T-helper 1 cell (primary cell): ENCODE results near the gene RABGAP1.

Source experiments
- DNase-seq, 5 donors: peaks; one replicate each; pipeline ENCODE4 v3.0.0-alpha.2; 2012 to 2020

RABGAP1 gene

GRCh38 chr9:123011380-123011779 is 70.6 kb downstream of the RABGAP1 start:
- DNase-seq = no peak

DNA sequence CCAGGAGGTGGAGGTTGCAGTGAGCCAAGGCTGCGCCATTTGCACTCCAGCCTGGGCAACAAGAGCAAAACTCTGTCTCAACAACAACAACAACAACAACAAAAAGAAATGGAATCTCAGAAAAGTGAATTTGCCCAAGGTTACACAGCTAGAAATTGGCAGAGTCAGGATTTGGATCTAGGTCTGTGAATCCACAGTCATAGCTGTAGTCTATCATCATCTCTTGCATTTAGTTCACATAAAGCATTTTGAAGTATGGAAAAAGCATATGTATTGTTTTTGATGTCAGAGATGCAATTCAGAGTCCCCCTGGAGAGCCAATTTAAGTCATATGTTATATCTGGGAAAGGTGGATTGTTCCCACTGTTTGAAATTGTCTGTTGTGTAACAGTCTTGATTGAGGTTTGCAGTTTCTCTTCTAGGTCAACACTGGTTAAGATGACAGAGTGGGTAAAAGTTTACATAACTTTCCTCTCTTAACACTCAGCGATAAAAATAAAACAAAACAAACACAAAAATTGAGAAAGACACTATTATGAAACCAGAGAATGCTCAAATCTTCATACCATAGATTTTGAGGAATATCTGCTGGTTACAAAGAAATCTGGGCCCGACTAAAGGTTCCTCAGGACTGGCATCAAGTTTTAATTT is 71.2 kb downstream of the RABGAP1 start:
- DNase-seq = no peak

GRCh38 chr9:123016631-123017030 is 75.8 kb downstream of the RABGAP1 start:
- DNase-seq = no peak

GRCh38 chr9:123020796-123021195 is 80.0 kb downstream of the RABGAP1 start:
- DNase-seq = no peak

DNA sequence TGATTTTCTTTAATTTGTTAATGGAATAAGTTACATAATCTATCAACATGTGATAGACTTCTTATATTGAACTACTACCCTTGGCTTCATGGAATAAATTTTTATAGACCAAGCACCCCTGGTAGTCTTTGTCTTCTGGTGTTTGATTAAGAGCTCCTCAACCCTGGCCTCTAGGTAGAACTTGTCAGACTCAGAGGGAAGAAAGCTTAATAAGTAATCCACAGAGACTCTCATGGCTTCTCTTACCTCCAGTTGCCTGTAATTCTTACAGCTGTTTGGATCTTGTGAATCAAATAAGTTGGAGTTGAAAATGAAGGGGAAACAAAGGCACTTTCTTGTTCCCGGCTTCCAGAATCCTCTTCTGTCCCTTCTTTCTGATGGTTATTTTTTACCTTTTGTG is 85.6 kb downstream of the RABGAP1 start:
- no peak for DNase-seq

DNA sequence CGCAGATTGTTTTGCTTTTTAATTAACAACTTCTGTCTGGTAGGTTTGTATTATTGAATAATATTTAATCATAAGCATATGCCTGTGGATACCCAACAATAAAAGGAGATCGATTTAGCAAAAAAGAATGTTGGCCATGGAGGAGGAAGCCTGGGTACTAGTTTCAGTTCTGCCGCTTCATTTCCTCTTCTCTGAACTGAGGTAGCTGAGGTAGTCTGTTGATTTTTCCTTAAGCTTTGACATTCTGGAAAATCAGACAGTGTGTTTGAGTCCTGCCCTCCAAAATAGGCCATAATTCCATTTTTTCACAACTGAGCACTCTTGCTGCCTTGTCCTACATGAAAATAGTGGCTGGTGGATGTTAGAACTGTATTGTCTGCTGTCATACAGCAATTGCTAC is 86.7 kb downstream of the RABGAP1 start:
- DNase-seq = no peak

DNA sequence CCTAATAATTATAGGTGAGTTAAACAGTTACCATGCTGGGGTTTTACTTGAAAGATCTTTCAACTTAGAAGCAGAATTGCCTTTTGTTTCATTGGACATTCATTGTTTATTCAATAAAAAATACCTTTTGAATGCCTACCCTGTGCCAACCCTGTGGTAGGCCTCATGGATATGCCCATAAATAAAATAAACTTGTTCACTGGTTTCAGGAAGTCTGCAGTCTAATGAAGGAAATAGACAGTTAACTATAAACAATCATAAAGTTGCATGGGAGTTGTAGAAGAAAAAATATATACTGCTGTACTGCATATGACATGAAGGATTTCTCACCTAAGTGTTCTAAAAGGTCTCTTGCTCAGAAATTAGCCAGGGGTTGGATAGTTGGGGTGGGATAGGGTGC is 87.3 kb downstream of the RABGAP1 start:
- DNase-seq = no peak

- DNase-seq = no peak
These were observed 88.2 kb downstream of the RABGAP1 start for GRCh38 chr9:123028973-123029372.

DNA sequence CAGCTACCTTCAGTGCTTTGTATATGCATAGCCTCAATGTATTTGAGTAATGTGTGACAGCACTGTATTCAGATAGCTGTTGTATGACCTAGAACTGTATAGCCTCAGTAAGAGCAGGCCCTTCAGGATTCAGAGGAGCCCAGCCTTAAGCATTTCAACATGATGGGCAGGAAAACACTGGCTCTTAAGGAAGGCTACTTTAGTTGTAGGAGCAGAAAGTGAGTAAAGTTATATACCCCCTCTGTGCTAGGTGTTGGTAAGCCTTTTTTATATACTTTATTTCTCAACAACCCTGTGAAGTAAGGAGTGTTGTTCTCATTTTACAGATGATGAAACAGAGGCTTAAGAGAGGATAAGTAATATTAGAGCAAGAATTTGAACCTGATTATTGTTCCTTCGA is 91.1 kb downstream of the RABGAP1 start:
- no peak for DNase-seq

GRCh38 chr9:123033352-123033751 is 92.5 kb downstream of the RABGAP1 start, which contains the start of gene GPR21:
Gene GPR21 (plus strand): TSS chr9:123033667. CDS start chr9:123034567, 900 bp downstream.
- no peak for DNase-seq

DNA sequence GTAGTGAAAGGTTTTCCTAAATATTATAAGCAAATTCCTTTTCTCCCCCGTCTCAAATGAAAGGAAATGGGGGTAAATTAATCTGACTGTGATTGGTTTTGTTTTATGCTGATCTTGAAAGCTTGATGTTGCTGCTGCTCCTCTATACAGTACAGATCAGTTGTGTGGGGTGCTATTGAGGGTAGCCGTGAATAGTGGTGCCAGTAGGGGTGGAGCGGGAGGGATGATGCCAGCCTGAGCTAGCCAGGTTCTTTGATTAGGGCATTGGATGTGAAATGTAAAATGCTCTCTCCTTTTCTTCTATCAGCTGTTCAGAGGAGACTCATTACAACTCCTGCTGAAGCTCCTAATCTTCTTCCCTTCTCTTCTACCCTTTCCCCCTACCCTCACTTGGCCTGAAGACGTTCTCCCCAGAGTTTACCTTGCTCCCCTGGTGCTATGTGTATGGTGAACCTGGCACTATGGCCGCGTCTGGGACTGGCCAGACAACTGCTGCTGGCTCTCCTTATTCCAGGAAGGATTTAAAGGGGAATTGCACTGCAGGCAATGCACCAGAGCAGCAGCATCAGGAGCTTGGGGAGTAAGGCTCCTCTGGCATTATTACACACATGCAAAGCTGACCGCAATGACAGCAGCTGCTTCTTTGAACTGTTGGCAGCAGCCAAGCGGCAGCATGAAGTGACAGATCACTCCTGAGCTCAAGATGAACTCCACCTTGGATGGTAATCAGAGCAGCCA is 93.2 kb downstream of the RABGAP1 start:
- no peak for DNase-seq

DNA sequence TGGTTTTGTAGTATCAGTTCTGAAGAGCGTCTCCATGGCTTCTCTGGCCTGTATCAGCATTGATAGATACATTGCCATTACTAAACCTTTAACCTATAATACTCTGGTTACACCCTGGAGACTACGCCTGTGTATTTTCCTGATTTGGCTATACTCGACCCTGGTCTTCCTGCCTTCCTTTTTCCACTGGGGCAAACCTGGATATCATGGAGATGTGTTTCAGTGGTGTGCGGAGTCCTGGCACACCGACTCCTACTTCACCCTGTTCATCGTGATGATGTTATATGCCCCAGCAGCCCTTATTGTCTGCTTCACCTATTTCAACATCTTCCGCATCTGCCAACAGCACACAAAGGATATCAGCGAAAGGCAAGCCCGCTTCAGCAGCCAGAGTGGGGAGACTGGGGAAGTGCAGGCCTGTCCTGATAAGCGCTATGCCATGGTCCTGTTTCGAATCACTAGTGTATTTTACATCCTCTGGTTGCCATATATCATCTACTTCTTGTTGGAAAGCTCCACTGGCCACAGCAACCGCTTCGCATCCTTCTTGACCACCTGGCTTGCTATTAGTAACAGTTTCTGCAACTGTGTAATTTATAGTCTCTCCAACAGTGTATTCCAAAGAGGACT is 94.2 kb downstream of the RABGAP1 start:
- DNase-seq = no peak

DNA sequence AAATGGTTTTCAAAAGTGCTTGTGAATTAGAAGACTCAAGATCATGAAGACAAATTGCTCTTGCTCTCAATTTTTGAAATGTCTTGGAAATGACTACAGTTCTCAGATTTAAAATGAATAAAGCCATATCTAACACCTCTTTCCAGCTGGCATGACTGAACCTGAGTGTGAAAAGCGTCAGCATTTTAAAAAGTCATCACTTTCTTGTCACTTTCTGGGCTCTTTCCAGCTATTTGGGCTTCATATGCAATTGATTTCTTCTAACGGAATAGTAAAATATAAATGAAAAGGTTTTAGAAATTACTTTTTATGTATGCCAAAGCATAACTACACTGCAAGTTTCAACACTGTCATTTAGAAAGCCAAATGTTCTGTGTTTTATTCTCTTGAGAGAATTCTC is 95.0 kb downstream of the RABGAP1 start:
- no peak for DNase-seq

GRCh38 chr9:123036893-123037545 is 96.2 kb downstream of the RABGAP1 start:
- no peak for DNase-seq

DNA sequence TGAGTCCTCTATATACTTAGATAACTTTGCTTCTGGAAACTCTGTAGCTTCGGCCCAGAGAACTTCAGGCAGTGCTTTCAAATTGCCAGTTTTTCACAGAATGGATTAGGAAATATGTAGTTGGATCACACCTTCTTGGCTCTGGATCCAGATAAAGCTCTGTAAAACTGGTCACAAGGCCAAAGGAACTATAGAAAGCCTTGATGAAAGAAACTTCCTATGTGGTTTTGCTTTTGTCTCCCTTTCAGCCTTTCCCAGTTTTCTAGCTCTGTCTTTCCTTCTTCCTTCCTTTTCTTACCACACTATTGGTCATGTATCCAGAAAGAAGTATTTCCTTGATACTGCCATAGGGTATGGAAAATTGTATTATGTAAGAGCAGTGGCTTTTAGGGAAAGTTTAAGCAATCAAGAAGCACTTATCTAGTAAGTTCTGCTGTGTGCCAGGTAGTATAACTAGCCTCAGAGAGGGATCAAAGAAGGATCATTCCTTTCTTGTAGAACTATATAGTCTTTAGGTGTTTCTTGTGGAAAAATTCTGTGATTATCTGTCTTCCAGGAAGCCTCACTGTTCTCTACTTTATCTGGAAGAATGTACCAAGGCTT is 98.9 kb downstream of the RABGAP1 start:
- no peak for DNase-seq

GRCh38 chr9:123040801-123041200 is 100.0 kb downstream of the RABGAP1 start:
- no peak for DNase-seq

DNA sequence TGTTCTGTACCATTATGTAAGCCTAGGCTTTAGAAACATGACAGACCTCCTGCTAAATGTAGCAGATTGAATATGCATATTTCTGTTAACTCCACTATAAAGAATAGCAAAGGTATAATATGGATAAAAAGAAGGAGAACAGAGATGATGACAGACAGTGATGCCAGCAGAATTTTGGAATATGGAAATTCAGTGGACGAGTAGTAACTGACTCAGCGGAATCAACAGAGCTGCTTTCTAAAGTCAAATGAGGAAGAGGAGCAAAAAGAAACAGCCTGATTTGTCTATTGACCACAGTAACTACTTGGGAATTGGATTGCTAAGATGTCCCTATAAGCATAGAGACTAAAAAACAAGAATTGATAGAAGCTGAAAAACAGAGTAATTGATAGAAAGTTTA is 100.7 kb downstream of the RABGAP1 start:
- DNase-seq = no peak

DNA sequence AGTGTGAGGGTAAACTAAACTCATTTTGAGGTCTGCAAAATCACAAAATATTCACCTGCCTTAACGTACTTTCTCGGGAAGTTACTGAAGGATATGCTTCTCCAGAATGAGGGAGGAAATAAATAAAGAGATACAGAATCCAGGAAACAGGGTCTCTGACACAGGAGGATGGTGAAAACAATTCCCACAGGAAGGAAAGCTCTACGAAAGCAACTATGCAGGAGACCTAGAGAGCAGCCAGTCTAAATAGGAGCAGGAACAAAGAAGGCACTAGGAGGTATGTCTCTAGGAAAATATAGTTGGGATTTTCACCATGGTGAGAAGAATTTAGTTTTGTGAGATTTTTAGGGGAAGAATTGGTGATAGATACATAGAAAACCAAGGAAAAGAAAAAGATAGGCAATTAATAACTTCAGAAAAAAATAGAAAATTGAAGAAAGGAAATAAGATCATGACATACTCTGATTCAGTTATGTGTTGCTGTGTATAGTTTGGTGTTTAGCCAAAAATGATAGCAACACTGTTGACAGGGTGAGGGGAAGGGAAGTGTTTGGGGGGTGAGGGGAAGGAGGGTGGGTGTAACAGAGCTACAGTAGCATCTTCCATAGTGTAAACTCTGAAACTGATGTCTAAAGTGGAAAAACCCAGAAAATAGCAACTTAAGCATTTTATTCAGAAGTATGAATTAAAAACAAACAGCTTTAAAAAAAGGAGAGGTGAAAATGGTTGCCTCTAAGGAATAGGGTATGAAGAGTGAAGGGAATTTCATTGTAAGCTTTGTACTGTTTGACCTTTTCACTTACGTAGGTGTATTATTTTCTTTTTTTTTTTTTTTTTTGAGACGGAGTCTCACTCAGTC is 102.5 kb downstream of the RABGAP1 start:
- no peak for DNase-seq

DNA sequence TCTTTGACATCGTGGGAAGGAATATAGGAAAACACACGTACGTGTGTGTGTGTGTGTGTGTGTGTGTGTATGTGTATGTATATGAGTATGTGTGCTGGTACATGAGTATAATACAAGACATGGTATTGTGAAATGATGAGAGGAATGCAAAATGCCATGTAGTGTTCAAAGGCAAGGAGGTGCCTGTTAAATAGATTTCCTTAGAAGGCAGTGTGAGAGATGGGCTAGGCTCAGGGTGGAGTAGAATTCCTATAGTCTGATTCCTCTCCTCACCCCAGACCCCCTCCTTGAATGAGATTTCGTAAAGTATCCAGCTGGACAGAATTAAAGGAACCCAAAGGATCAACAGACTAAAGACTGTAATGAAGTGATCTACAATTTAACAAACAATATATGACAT is 103.8 kb downstream of the RABGAP1 start:
- DNase-seq = no peak

DNA sequence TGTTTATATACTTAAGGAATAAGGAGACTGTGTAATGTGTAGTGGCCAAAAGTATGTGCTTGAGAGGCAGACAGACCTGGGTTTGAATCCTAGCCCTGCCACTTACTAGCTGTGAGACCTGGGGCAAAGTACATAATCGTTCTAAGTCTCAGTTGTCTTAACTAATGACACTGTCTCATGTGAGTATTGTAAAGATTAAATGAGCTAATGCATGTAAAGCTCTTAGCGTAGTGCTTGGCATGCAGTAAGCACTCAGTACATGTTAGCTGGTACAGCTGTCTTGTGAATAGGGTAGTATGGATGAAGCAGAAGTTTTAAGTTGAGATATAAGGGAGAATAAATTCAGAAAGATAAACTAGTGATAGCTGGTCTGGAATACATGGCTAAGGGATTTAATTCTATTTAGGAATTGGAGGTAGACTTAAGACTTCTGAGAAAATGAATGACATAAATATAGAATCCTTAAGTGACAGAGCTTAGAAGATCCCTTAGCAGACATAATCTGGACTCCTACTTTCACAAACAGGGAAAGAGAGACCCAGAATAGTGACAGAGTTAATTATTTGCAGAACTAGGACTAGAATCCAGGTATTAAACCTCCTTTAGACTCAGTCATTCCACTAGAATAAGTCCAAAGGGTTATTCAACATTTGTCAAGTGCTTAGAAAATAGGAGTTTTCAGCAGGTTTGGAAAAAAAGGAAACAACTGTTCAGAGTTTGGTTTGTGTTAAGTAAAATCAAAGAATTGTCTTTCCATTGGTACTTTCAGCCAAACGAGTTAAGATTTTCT is 105.8 kb downstream of the RABGAP1 start:
- no peak for DNase-seq

- no peak for DNase-seq
These were observed 107.9 kb downstream of the RABGAP1 start for GRCh38 chr9:123048748-123049147.
